ENCODE measurements around the gene LYPD6. TPM values are rescaled to one million over a fixed set of nuclear protein-coding genes. Genes with fewer than 3 reads are reported as not detected.

The LYPD6 gene
- total and polyA plus RNA-seq, 2 experiments from 2014 or later: 4.9 to 12.4 TPM

DNA sequence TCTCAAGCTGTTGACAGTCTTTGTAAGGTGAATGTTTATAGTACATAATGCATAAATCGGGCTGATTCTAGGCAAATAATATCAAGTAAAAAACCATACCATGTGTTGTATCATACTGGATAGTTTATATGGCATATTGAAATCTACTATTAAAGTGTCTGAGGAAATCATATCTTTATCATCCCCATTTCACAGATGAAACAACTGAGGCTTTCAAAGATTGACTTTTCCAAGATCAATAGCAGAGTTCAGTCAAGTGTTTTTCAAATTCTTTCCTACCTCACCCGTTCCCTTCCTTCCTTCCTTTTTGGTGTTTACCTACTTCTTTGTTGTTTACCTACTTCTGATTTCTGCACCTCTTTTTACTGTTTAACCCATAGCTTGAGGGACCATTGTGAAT is 2.0 kb downstream of the LYPD6 start:
- H3K36me3 ChIP-seq (ENCODE audit: insufficient read depth): no peaks in the 10 kb centered on the region
- Mint-ChIP-seq H3K27ac (no peak overlapping the region), H3K4me3 (no peak overlapping the region), H3K4me1 (peaks cover 16% of the 10 kb centered on the region), H3K9me3 (no peaks in the 10 kb centered on the region; the same call in 2 of the 3 replicates), H3K27me3 (ENCODE audit: insufficient read depth, low read depth, poor library complexity) (peaks cover 4% of the 10 kb centered on the region), H3K36me3 (ENCODE audit: low read depth) (peaks cover 7% of the 10 kb centered on the region; the same call in 2 of the 3 replicates)
- H2AFZ ChIP-seq: no peak overlapping the region
- no peak overlapping the region for H3K27ac ChIP-seq (ENCODE audit: low read depth)
- H3K9me2 ChIP-seq (ENCODE audit: insufficient read depth): no peaks in the 10 kb centered on the region
- peaks cover 22% of the 10 kb centered on the region for H3K79me2 ChIP-seq (replicated peaks; ENCODE audit: insufficient read depth)
- H4K20me1 ChIP-seq (replicated peaks; ENCODE audit: insufficient read depth): no peaks in the 10 kb centered on the region
- peaks cover 16% of the 10 kb centered on the region for H3K27me3 ChIP-seq (ENCODE audit: insufficient read depth)
- DNase-seq (ENCODE audit: low spot score) (no peak), ATAC-seq (no peak)
- TF ChIP-seq CREB1 (CRISPR knock-in tag; IDR thresholded peaks at IDR 0.05; ENCODE audit: low read depth) (no peak), EZH2 (IDR thresholded peaks at IDR 0.05; ENCODE audit: low read depth, unreplicated experiment) (no peak), STAT1 (IDR thresholded peaks at IDR 0.05; ENCODE audit: unreplicated experiment) (no peak), EZH2phosphoT487 (IDR thresholded peaks at IDR 0.05; ENCODE audit: unreplicated experiment) (no peak), POLR2AphosphoS5 (IDR thresholded peaks at IDR 0.05; ENCODE audit: low read depth) (no peak), ZNF331 (CRISPR knock-in tag; IDR thresholded peaks at IDR 0.05; ENCODE audit: low read depth) (no peak), JUNB (IDR thresholded peaks at IDR 0.05; ENCODE audit: unreplicated experiment) (no peak), ZNF114 (CRISPR knock-in tag; IDR thresholded peaks at IDR 0.05) (no peak)
- TF ChIP-seq, protein P1, sequence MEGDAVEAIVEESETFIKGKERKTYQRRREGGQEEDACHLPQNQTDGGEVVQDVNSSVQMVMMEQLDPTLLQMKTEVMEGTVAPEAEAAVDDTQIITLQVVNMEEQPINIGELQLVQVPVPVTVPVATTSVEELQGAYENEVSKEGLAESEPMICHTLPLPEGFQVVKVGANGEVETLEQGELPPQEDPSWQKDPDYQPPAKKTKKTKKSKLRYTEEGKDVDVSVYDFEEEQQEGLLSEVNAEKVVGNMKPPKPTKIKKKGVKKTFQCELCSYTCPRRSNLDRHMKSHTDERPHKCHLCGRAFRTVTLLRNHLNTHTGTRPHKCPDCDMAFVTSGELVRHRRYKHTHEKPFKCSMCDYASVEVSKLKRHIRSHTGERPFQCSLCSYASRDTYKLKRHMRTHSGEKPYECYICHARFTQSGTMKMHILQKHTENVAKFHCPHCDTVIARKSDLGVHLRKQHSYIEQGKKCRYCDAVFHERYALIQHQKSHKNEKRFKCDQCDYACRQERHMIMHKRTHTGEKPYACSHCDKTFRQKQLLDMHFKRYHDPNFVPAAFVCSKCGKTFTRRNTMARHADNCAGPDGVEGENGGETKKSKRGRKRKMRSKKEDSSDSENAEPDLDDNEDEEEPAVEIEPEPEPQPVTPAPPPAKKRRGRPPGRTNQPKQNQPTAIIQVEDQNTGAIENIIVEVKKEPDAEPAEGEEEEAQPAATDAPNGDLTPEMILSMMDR (conservative IDR thresholded peaks at IDR 0.05; ENCODE audit: low read depth in 2 of 2): no peak
- TF ChIP-seq, protein P2, sequence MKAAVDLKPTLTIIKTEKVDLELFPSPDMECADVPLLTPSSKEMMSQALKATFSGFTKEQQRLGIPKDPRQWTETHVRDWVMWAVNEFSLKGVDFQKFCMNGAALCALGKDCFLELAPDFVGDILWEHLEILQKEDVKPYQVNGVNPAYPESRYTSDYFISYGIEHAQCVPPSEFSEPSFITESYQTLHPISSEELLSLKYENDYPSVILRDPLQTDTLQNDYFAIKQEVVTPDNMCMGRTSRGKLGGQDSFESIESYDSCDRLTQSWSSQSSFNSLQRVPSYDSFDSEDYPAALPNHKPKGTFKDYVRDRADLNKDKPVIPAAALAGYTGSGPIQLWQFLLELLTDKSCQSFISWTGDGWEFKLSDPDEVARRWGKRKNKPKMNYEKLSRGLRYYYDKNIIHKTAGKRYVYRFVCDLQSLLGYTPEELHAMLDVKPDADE (IDR thresholded peaks at IDR 0.05): no peak
- TF ChIP-seq, protein P3, sequence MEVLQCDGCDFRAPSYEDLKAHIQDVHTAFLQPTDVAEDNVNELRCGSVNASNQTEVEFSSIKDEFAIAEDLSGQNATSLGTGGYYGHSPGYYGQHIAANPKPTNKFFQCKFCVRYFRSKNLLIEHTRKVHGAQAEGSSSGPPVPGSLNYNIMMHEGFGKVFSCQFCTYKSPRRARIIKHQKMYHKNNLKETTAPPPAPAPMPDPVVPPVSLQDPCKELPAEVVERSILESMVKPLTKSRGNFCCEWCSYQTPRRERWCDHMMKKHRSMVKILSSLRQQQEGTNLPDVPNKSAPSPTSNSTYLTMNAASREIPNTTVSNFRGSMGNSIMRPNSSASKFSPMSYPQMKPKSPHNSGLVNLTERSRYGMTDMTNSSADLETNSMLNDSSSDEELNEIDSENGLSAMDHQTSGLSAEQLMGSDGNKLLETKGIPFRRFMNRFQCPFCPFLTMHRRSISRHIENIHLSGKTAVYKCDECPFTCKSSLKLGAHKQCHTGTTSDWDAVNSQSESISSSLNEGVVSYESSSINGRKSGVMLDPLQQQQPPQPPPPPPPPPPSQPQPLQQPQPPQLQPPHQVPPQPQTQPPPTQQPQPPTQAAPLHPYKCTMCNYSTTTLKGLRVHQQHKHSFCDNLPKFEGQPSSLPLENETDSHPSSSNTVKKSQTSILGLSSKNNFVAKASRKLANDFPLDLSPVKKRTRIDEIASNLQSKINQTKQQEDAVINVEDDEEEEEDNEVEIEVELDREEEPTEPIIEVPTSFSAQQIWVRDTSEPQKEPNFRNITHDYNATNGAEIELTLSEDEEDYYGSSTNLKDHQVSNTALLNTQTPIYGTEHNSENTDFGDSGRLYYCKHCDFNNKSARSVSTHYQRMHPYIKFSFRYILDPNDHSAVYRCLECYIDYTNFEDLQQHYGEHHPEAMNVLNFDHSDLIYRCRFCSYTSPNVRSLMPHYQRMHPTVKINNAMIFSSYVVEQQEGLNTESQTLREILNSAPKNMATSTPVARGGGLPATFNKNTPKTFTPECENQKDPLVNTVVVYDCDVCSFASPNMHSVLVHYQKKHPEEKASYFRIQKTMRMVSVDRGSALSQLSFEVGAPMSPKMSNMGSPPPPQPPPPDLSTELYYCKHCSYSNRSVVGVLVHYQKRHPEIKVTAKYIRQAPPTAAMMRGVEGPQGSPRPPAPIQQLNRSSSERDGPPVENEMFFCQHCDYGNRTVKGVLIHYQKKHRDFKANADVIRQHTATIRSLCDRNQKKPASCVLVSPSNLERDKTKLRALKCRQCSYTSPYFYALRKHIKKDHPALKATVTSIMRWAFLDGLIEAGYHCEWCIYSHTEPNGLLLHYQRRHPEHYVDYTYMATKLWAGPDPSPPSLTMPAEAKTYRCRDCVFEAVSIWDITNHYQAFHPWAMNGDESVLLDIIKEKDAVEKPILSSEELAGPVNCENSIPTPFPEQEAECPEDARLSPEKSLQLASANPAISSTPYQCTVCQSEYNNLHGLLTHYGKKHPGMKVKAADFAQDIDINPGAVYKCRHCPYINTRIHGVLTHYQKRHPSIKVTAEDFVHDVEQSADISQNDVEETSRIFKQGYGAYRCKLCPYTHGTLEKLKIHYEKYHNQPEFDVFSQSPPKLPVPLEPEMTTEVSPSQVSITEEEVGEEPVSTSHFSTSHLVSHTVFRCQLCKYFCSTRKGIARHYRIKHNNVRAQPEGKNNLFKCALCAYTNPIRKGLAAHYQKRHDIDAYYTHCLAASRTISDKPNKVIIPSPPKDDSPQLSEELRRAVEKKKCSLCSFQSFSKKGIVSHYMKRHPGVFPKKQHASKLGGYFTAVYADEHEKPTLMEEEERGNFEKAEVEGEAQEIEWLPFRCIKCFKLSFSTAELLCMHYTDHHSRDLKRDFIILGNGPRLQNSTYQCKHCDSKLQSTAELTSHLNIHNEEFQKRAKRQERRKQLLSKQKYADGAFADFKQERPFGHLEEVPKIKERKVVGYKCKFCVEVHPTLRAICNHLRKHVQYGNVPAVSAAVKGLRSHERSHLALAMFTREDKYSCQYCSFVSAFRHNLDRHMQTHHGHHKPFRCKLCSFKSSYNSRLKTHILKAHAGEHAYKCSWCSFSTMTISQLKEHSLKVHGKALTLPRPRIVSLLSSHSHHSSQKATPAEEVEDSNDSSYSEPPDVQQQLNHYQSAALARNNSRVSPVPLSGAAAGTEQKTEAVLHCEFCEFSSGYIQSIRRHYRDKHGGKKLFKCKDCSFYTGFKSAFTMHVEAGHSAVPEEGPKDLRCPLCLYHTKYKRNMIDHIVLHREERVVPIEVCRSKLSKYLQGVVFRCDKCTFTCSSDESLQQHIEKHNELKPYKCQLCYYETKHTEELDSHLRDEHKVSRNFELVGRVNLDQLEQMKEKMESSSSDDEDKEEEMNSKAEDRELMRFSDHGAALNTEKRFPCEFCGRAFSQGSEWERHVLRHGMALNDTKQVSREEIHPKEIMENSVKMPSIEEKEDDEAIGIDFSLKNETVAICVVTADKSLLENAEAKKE (CRISPR knock-in tag; IDR thresholded peaks at IDR 0.05): no peak
- TF ChIP-seq, protein P4, sequence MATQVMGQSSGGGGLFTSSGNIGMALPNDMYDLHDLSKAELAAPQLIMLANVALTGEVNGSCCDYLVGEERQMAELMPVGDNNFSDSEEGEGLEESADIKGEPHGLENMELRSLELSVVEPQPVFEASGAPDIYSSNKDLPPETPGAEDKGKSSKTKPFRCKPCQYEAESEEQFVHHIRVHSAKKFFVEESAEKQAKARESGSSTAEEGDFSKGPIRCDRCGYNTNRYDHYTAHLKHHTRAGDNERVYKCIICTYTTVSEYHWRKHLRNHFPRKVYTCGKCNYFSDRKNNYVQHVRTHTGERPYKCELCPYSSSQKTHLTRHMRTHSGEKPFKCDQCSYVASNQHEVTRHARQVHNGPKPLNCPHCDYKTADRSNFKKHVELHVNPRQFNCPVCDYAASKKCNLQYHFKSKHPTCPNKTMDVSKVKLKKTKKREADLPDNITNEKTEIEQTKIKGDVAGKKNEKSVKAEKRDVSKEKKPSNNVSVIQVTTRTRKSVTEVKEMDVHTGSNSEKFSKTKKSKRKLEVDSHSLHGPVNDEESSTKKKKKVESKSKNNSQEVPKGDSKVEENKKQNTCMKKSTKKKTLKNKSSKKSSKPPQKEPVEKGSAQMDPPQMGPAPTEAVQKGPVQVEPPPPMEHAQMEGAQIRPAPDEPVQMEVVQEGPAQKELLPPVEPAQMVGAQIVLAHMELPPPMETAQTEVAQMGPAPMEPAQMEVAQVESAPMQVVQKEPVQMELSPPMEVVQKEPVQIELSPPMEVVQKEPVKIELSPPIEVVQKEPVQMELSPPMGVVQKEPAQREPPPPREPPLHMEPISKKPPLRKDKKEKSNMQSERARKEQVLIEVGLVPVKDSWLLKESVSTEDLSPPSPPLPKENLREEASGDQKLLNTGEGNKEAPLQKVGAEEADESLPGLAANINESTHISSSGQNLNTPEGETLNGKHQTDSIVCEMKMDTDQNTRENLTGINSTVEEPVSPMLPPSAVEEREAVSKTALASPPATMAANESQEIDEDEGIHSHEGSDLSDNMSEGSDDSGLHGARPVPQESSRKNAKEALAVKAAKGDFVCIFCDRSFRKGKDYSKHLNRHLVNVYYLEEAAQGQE (IDR thresholded peaks at IDR 0.05; ENCODE audit: unreplicated experiment): no peak
- peak overlapping the region; percentile 96 for H3K4me2 ChIP-seq
- H3F3A ChIP-seq (replicated peaks; ENCODE audit: low read depth): peaks cover 6% of the 10 kb centered on the region
- peaks cover 17% of the 10 kb centered on the region for H3K4me1 ChIP-seq (ENCODE audit: insufficient read depth)
- peak overlapping the region; percentile 94; the same call in 1 of the 2 replicates for H3K4me3 ChIP-seq

Data from GM23338 (cell line).